NCI-H1694 treated with DMSO at 0.1 percent for 48 hours (cell line): Measurements from ENCODE around the gene ARFGEF3.
"Not testable (repeated sequence)": the region's sequence is repeated elsewhere in the genome, so short reads cannot be mapped to it uniquely, and the experiment has no call there.

Experiments
- DNase-seq: peaks from one replicate; lab custom pipeline; 2025; lab: John Stamatoyannopoulos, UW

Gene ARFGEF3

GRCh38 chr6:138357928-138358327 is 196.2 kb downstream of the ARFGEF3 start:
- no peak for DNase-seq

DNA sequence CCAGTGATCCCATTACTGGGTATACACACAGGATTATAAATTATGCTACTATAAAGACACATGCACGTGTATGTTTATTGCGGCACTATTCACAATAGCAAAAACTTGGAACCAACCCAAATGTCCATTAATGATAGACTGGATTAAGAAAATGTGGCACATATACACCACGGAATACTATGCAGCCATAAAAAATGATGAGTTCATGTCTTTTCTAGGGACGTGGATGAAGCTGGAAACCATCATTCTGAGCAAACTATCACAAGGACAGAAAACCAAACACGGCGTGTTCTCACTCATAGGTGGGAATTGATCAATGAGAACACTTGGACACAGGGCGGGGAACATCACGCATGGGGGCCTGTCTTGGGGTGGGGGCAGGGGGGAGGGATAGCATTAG is 206.9 kb downstream of the ARFGEF3 start:
- DNase-seq = not testable (repeated sequence)

- no peak for DNase-seq
Measured at GRCh38 chr6:138370631-138371451, 209.1 kb downstream of the ARFGEF3 start.

GRCh38 chr6:138371452-138371711 is 209.6 kb downstream of the ARFGEF3 start:
- DNase-seq = no peak

DNA sequence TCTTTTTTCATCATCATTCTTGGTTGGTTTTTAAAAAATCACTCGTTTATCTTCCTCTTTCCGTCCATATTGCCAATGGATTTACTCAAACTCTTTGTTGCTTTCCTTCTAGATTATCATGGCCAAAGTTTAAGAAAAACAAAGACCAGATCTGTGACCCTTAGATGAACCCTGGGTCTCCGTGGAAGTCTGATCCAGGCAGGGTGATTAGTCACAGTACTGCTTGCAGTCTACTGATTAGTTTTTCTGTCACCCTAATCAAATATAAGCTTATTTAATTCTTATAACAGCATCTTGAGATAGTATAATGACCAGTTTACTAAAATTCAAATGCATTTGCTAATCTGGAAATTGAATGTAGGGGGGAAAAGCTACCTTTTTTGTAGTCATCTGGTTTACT is 210.0 kb downstream of the ARFGEF3 start:
- no peak for DNase-seq

DNA sequence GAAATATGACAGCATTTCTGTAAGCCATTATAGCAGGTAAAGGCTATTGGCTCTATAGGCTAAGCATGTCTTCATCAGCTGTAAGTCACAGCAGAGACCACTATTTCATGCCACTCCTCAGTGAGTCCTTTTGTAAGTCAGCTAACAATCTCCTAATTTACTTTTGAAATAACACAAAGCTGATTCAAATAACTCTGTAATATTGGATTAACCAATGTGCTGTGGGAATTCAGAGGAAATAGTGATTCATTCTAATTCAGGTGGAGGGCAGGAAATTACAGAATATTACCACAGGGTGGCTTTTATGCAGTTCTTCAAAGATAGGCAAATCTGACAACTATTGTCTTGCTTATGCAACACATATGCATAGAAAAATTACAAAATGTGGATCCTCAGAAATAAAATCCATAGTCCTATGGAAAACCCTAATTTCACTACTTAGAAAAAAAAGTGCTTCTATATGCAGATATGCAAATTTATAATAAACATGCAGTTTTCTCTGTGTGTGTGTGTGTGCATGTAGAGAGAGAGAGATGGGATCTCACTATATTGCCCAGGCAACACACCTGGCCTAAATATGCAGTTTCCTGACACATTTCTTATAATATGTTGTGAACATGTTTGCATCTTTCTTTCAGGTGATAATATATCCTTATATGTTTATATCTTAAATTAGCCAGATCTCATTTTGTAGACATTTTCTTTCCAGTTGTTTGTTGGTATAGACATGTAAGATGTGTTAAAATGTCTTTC is 211.1 kb downstream of the ARFGEF3 start:
- no peak for DNase-seq

- no peak for DNase-seq
Measured at GRCh38 chr6:138374230-138374629, 212.5 kb downstream of the ARFGEF3 start.

- no peak for DNase-seq
Measured at GRCh38 chr6:138374815-138375214, 213.1 kb downstream of the ARFGEF3 start.

DNA sequence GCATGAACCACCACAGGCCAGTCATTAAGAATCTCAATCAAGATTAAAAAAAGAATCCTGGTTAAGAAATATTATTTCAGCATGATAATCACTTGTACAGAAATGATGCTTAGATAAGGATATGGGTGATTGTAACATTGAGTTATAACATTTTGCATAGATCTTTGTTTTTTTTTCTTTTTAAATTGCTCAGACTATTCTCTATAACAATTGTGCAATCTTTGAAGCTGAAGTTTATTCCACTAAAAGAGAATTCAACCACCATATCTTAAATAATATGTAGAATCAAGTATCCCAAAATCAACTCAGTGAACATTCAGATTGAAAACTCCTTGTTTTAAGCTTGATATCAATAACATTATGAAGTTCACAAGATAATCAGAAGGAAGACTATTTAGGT is 215.3 kb downstream of the ARFGEF3 start:
- no peak for DNase-seq

GRCh38 chr6:138377844-138378243 is 216.1 kb downstream of the ARFGEF3 start, which contains the start of gene SMIM28:
TSS of gene SMIM28 (plus strand) at chr6:138377905. CDS start at chr6:138378073, 168 bp downstream.
- no peak for DNase-seq

GRCh38 chr6:138378463-138378862 is 216.7 kb downstream of the ARFGEF3 start:
- DNase-seq = no peak

DNA sequence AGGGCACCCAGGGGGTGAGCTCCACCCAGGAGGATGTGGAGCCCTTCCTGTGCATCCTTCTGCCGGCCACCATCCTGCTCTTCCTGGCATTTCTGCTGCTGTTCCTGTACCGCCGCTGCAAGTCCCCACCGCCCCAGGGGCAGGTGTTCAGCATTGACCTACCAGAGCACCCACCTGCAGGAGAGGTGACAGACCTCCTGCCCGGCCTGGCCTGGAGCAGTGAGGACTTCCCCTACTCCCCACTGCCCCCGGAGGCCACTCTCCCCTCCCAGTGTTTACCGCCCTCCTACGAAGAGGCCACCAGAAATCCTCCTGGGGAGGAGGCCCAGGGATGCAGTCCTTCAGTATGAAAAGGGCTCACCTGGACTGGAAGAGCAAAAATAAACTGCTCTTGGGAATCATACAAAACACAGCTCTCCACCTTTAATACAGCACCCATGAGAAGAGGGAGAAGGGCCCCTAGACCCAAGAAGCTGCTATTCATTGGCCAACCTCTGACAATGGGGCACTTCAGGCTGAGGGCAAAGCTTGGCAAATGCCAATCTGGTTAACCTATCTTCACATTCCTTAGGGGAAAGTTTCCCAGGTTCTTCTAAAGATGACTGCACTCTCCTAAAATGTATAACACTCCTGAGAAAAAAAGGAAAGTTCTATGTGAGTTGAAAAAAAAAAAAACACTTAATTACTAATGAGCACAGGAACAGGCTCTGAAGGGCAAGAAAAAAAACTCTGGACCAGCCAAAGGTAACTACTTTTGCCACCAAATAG is 220.9 kb downstream of the ARFGEF3 start:
- DNase-seq = no peak

GRCh38 chr6:138383776-138384175 is 222.0 kb downstream of the ARFGEF3 start:
- DNase-seq = no peak

DNA sequence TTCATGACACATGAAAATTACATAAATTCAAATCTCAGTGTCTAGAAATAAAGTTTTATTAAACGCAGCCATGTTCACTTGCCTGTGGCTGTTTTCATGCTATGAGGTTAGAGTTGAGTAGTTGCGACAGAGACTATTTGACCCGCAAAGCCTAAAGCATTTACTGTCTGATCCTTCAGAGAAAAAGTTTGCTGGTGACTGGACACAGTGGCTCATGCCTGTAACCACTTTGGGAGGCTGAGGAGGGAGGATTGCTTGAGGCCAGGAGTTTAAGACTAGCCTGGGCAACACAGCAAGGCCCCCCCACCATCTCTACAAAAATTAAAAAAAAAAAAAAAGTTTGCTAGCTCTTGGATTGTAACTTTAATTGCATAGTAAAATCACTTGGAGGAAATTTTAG is 225.2 kb downstream of the ARFGEF3 start:
- DNase-seq = no peak

DNA sequence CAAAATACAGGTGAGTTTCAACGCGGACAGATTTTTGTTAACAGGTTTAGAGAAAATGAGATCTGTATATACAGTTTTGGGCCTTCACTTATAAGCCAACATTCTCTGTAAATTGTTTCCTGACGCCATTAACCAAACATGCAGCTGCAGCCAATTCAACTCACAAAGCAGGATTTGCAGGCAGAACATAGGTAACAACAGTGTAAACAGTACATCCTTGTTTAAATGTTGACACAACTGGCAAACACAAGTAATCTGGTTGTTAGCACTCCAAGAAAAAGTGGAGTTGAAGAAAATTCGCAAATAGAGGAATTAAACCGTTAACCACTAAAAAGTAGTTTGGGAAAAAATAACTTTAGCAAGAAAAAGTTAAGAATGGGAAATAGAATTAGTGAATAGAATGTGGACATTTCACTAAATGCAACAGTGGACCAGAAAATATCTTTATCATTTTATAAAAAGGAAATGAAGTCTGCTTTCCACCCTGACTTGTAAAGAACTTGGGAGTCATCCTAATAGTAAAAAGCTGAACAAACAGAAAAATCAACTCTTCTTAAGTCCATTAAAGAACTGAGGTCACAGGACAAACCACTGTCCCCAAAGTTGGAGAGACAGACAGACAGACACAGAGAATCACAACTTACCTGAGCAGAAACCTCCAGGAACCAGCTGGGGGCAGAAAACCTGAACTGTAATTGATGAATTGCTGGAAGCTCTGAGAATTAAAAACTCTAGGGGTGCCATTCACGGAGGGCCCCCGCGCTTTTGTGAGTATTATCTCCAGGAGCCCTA is 226.0 kb downstream of the ARFGEF3 start:
- no peak for DNase-seq

DNA sequence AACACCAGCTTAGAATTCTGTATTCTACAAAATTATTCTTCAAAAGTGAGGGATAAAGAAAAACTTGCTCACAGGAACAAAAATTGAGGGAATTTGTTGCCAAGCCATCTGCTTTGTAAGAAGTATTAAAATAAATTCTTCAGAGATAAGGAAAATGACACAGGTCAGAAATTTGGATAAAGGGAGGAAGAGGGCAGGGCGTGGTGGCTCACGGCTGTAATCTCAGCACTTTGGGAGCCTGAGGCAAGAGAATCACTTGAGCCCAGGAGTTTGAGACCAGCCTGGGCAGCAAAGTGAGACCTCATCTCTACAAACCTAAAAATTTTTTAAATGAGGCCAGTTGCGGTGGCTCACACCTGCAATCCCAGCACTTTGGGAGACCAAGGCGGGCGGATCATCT is 227.8 kb downstream of the ARFGEF3 start:
- DNase-seq = no peak
